ENCODE measurements around the gene OCSTAMP. TPM values are rescaled to one million over a fixed set of nuclear protein-coding genes. Genes with fewer than 3 reads are reported as not detected.

OCSTAMP gene
- total RNA-seq, 1 experiment from 2014 or later = not detected

DNA sequence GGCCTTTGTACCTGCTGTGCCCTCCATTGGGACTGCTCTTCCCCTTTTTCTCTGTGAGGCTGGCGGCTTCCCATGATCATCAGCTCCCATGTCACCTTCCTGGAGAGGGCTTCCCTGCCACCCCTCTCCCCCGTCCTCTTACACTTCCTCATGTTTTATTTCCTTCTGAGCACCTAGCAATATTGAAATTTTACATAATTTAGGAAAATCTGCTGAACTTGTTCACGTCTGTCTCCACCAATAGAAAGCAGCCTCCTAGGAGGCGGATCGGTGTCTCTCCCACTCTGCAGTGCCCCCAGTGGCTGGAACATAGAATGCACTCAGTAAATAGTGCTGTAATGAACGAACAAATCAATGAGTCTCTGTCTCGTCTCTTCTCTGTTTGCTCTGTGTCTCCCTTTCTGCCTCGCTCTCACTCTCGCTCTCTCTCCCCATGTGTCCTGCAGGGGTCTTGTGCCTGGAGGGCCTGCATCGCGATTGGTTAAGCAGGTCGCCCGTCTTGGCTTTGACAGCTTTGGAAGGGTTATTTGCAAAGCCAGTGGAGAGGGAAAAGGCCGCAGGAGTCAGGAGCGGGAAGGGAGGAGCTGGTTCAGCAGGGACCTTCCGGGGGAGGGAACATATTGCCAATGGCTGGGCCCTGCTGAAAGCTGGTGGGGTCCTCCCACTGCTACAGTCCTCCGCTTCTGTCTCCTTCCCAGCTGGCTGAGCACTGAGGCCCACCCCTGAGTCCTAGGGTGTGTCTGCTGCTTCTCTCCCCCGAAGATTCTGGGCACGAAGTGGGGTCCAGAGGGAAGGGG lies 12.1 kb upstream of the OCSTAMP start:
- no peaks in the 10 kb centered on the region for H3K36me3 ChIP-seq (ENCODE audit: control insufficient read depth, insufficient read depth, low read length)
- no peaks in the 10 kb centered on the region for H3K9me3 ChIP-seq (ENCODE audit: control insufficient read depth, insufficient read depth, low read depth, low read length)
- intact Hi-C loops (cut with micrococcal nuclease; ENCODE audit: unreplicated experiment) = no loop called here
- peaks cover 4% of the 10 kb centered on the region; the same call in 1 of the 2 replicates for H3K4me1 ChIP-seq (ENCODE audit: control insufficient read depth, insufficient read depth, low read length)
- ChIA-PET CTCF (interaction anchor here (0.6 kb wide), 1 partner anchor 118 kb away, joined by 5 read pairs; no protein-coding TSS in a partner anchor), POLR2A (interaction anchor here (0.6 kb wide), 1 partner anchor 366 kb away, joined by 3 read pairs; no protein-coding TSS in a partner anchor)
- no peak overlapping the region for H3K27ac ChIP-seq (ENCODE audit: low read length)
- ATAC-seq = peak; percentile 76
- DNase-seq (ENCODE audit: low read depth, low spot score) = peak; percentile 28
- in situ Hi-C loops (cut with HindIII; ENCODE audit: low pct_unique_long_range_greater_than_20kb, low sequenced_read_pairs) = no loop called here
- H3K4me3 ChIP-seq (ENCODE audit: low read depth in 2 of 2, low read length in 2 of 2) = peak overlapping the region; percentile 7 to 34
- H3K27me3 ChIP-seq (ENCODE audit: control insufficient read depth, insufficient read depth, low read length) = peaks cover under 1% of the 10 kb centered on the region; the same call in 1 of the 2 replicates
- BruUV-seq (replicated peaks) = no TSS peak
- TF ChIP-seq, protein P1, sequence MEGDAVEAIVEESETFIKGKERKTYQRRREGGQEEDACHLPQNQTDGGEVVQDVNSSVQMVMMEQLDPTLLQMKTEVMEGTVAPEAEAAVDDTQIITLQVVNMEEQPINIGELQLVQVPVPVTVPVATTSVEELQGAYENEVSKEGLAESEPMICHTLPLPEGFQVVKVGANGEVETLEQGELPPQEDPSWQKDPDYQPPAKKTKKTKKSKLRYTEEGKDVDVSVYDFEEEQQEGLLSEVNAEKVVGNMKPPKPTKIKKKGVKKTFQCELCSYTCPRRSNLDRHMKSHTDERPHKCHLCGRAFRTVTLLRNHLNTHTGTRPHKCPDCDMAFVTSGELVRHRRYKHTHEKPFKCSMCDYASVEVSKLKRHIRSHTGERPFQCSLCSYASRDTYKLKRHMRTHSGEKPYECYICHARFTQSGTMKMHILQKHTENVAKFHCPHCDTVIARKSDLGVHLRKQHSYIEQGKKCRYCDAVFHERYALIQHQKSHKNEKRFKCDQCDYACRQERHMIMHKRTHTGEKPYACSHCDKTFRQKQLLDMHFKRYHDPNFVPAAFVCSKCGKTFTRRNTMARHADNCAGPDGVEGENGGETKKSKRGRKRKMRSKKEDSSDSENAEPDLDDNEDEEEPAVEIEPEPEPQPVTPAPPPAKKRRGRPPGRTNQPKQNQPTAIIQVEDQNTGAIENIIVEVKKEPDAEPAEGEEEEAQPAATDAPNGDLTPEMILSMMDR (IDR thresholded peaks at IDR 0.05) = peak; percentile 93
- TF ChIP-seq SIN3A (IDR thresholded peaks at IDR 0.05; ENCODE audit: borderline replicate concordance, insufficient read depth, low read depth, low read length) = no peak

DNA sequence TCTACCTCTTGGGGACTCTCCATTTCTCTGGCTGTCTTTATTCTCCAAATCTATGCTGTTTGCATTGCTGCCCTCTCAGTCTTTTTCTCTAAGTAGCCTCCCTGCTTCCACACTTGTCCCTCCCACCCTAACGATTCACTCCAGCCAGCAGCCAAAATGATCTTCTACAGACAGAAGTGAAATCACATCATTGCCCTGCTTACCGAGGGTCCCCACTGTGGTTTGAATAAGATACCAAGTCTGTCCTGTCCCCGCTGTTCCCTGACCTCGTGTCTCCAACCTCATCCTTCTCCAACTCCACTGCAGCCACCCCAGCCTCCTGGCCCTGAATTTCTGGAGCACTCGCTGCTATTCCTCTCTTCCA lies 11.5 kb upstream of the OCSTAMP start:
- ChIA-PET POLR2A (no interaction called here), CTCF (interaction anchor here (0.6 to 1.1 kb wide), 2 partner anchors 45 to 55 kb away, joined by 3 to 6 read pairs; no protein-coding TSS in a partner anchor)
- no peak overlapping the region for H3K27ac ChIP-seq (ENCODE audit: low read length)
- intact Hi-C loops (cut with micrococcal nuclease; ENCODE audit: unreplicated experiment) (no loop called here), in situ Hi-C loops (cut with HindIII; ENCODE audit: low pct_unique_long_range_greater_than_20kb, low sequenced_read_pairs) (no loop called here)
- no peaks in the 10 kb centered on the region for H3K9me3 ChIP-seq (ENCODE audit: control insufficient read depth, insufficient read depth, low read depth, low read length)
- peaks cover 3% of the 10 kb centered on the region; the same call in 1 of the 2 replicates for H3K27me3 ChIP-seq (ENCODE audit: control insufficient read depth, insufficient read depth, low read length)
- no peak for TF ChIP-seq TCF7L2 (IDR thresholded peaks at IDR 0.05; ENCODE audit: low read depth, low read length)
- H3K4me1 ChIP-seq (ENCODE audit: control insufficient read depth, insufficient read depth, low read length) = peaks cover 4% of the 10 kb centered on the region; the same call in 1 of the 2 replicates
- DNase-seq (ENCODE audit: low read depth, low spot score) (no peak), ATAC-seq (no peak)
- no TSS peak for BruUV-seq (replicated peaks)
- no peaks in the 10 kb centered on the region for H3K36me3 ChIP-seq (ENCODE audit: control insufficient read depth, insufficient read depth, low read length)
- H3K4me3 ChIP-seq (ENCODE audit: low read depth in 2 of 2, low read length in 2 of 2) = peak overlapping the region; percentile 7 to 34; a peak in 3 of 4 replicates

DNA sequence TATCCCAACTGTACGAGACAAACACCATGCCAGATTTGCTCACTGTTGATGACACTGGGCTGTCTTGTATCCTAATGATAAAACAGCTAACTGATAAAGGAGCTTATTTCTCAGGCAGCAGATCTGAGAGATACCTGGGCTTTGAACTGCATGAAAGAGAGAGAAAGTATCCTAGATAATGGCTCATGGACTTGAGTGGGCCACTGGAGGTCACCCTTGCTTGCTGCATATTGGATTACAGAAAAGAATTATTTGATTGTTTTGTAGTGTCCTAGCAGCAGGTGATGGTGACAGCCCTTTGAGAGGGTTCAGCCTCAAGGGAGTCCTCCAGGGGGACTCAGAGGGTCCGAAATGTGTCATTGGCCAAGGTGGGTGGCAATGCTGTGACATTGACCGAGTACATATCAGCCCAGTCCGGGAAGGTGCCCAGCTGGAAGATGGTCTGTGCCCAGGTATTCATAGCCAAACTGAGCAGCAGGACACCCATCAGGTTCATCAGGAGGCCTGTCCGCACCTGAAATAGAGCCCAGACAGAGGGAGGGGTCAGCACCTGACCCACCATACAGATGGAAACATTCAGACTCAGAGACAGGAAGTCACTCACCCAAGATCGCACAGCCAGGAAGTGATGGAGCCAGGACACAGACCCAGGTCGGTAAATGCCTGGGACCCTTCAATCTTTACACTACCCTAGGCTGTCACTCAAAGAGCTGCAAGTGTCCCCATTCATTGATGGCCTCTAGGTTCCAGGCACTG lies 9.4 kb upstream of the OCSTAMP start:
- in situ Hi-C loops (cut with HindIII; ENCODE audit: low pct_unique_long_range_greater_than_20kb, low sequenced_read_pairs) = no loop called here
- Histone ChIP-seq H3K27me3 (ENCODE audit: control insufficient read depth, insufficient read depth, low read length) (peaks cover 3% of the 10 kb centered on the region), H3K4me1 (ENCODE audit: control insufficient read depth, insufficient read depth, low read length) (peaks cover 4% of the 10 kb centered on the region; the same call in 1 of the 2 replicates), H3K4me3 (ENCODE audit: low read depth in 2 of 2, low read length in 2 of 2) (no peak overlapping the region), H3K36me3 (ENCODE audit: control insufficient read depth, insufficient read depth, low read length) (no peaks in the 10 kb centered on the region), H3K9me3 (ENCODE audit: control insufficient read depth, insufficient read depth, low read depth, low read length) (no peaks in the 10 kb centered on the region), H3K27ac (ENCODE audit: low read length) (no peak overlapping the region)
- ATAC-seq = no peak
- ChIA-PET CTCF (no interaction called here), POLR2A (no interaction called here)
- BruUV-seq (replicated peaks) = no TSS peak
- no peak for DNase-seq (ENCODE audit: low read depth, low spot score)
- TF ChIP-seq, protein P1 (IDR thresholded peaks at IDR 0.05) = peak; percentile 54; the same call in 1 of the 2 replicates
- TF ChIP-seq POLR2AphosphoS5 (IDR thresholded peaks at IDR 0.05; ENCODE audit: low read depth, low read length) = no peak
- TF ChIP-seq, protein P2, sequence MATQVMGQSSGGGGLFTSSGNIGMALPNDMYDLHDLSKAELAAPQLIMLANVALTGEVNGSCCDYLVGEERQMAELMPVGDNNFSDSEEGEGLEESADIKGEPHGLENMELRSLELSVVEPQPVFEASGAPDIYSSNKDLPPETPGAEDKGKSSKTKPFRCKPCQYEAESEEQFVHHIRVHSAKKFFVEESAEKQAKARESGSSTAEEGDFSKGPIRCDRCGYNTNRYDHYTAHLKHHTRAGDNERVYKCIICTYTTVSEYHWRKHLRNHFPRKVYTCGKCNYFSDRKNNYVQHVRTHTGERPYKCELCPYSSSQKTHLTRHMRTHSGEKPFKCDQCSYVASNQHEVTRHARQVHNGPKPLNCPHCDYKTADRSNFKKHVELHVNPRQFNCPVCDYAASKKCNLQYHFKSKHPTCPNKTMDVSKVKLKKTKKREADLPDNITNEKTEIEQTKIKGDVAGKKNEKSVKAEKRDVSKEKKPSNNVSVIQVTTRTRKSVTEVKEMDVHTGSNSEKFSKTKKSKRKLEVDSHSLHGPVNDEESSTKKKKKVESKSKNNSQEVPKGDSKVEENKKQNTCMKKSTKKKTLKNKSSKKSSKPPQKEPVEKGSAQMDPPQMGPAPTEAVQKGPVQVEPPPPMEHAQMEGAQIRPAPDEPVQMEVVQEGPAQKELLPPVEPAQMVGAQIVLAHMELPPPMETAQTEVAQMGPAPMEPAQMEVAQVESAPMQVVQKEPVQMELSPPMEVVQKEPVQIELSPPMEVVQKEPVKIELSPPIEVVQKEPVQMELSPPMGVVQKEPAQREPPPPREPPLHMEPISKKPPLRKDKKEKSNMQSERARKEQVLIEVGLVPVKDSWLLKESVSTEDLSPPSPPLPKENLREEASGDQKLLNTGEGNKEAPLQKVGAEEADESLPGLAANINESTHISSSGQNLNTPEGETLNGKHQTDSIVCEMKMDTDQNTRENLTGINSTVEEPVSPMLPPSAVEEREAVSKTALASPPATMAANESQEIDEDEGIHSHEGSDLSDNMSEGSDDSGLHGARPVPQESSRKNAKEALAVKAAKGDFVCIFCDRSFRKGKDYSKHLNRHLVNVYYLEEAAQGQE (IDR thresholded peaks at IDR 0.05; ENCODE audit: insufficient read depth in 1 of 2, low read depth in 2 of 2, low read length in 1 of 2) = no peak
- no peak for TF ChIP-seq TCF7L2 (IDR thresholded peaks at IDR 0.05; ENCODE audit: low read depth, low read length)
- intact Hi-C loops (cut with micrococcal nuclease; ENCODE audit: unreplicated experiment) = loop anchor here (2.0 kb wide), 1 partner anchor 121 kb away; no protein-coding TSS in a partner anchor

Measured in Panc1 (cell line).